HG03060 (cell line): ENCODE results near the gene TMEM221.

Experiments used
- ATAC-seq: cut with Tn5 transposase; IDR thresholded peaks from one replicate; pipeline ENCODE4 v1.9.1; 2021; ENCODE audit warnings: low read depth, moderate number of reproducible peaks; ENCODE audit not compliant: unreplicated experiment

Gene TMEM221

DNA sequence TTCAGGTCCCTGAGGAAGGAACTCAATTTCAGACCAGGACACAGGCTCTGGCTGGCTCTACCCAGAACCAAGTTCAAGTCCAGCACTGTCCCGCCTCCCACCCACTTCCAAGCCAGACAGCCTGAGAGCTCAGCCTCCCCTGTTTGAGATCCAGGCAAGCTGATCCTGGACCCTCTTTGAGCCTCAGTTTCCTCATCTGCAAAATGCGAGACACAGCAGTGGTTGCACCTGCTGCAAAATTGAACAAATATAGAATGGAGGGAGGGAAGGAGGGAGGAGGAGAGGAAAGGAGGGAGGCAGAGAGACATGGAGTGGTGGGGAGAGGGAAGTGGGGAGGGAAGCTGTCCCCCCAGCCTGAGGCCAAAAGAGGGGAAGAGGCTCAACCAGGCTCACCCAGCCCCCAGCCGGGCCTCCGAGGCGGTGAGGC is 751 bp downstream of the TMEM221 start:
- ATAC-seq, result no peak

GRCh38 chr19:17445526-17446165 is 2.8 kb downstream of the TMEM221 start:
- no peak for ATAC-seq

- ATAC-seq, result no peak
These were observed 7.0 kb downstream of the TMEM221 start for GRCh38 chr19:17441241-17442021.

- ATAC-seq, result no peak
These were observed 11.6 kb downstream of the TMEM221 start for GRCh38 chr19:17436874-17437267.

- ATAC-seq, result no peak
These were observed 12.2 kb downstream of the TMEM221 start for GRCh38 chr19:17436094-17436873.

DNA sequence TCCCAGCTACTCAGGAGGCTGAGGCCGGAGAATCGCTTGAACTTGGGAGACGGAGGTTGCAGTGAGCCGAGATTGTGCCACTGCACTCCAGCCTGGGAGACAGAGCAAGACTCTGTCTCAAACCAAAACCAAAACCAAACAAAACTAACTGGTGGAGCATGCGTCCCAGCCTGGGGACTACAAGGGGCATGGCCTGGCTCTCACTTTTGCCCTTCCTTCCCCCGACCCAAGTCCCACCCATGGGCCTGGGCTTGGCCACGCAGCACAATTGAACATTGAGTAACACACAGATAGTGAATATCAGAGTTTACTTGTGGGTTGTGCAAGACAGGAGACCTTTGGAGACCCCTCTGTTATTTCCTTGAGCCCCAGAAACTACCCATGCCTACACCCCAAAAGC is 13.2 kb downstream of the TMEM221 start:
- ATAC-seq, result no peak

- ATAC-seq, result no peak
These were observed 17.1 kb downstream of the TMEM221 start for GRCh38 chr19:17431417-17431816.

DNA sequence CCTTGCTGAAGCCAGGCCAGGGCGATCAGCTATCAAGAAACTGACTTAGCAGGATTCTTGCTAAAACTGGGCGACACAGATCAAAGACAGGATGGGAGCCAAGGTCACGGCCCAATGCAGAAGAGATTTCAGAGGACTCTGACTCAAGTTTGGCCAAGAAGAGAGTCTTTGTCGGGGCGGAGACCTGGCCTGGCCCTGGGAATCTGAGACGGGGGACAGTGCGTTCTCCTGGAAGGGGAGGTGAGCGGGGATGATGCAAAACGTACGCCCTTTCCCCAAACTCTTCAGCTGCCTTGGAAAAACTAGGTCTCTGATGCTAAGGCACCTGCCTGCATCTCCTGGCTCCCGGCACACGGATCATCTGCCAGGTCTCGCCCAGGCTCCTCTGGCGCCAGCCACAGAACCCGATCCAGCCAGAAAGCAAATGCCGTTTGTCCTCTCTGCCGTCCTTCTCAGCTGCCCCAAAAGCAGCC is 18.8 kb downstream of the TMEM221 start:
- no peak for ATAC-seq

DNA sequence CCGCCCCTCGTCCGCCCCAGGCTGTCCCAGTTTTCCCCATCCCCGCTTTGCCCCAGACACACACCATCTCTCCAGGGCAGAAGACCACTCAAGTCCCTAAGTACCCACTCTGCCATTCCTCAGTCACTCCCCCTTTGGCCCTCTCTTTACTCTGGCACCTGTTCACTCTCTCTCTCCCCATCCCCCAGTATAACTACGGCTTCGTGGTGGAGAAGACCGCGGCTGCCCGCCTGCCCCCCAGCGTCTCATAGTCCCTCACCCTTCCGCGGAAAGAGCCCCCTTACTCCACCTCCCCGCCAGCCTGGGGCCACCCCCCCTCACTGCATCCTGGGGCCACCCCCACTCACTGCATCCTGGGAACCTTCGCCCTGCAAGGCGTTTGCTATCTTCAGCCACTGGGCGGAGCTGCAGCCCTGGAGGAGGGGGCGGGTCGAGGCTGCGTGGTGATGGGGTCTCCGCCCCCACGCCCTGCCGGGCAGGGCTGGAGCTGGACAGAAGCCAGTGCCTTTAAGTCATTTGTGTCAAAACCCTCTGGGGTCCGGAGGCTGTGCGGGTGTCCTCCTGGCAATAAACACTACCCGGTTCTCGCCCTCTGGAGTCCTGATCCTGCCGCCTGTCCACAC is 23.6 kb downstream of the TMEM221 start:
- ATAC-seq, result no peak

DNA sequence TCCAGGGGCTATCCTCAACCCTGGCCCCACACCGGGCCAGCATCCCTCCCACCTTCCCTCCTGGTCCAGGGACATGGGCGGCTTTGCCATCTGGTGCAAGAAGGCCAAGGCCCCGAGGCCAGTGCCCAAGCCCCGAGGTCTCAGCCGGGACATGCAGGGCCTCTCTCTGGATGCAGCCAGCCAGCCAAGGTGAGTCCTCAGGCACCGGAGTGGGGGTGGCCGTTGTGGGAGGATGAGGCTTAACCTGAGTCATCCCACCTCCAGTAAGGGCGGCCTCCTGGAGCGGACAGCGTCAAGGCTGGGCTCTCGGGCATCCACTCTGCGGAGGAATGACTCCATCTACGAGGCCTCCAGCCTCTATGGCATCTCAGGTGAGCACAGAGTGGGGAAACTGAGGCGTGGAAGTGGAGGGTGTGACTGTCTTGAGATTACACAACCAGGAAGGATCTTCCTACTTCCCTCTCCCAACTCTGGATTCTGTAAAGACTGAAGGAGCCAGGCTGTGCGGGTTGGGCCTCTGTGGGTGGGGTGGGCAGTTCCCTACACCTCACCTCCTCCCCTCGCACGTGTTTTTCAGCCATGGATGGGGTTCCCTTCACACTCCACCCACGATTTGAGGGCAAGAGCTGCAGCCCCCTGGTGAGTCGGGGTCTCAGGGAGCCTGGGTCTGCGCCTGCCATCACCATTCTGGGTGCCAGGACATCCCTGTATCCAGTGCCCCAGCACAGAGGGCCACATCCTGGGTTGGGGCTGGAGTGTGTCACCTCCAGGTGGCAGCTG is 24.8 kb downstream of the TMEM221 start:
- ATAC-seq, result no peak

DNA sequence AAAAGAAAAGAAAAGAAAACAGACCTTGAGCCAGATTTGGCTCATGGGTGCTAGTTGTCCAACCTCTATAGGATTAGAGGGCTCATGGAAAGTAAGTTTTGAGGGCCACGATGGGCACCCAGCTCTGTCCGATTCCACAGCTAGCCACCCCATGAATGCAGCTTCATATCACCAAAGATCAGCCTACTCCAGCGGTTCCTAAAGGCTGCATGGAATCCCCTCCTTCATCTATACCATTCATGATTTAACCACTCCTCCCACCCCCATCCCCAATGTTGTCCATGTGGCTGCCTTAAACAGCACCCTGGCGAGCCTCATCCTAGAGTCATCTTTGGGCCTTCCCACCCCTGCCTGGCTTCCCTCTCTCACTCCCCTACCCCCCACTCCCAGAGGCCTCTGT is 26.5 kb downstream of the TMEM221 start:
- no peak for ATAC-seq

- ATAC-seq, result no peak
These were observed 28.0 kb downstream of the TMEM221 start for GRCh38 chr19:17420475-17420924.

- peak; percentile 74 for ATAC-seq
These were observed 28.6 kb downstream of the TMEM221 start, which contains the start of gene MVB12A for GRCh38 chr19:17419621-17420474. TSS of gene MVB12A (plus strand) at chr19:17420047. CDS start at chr19:17420136, 89 bp downstream.

DNA sequence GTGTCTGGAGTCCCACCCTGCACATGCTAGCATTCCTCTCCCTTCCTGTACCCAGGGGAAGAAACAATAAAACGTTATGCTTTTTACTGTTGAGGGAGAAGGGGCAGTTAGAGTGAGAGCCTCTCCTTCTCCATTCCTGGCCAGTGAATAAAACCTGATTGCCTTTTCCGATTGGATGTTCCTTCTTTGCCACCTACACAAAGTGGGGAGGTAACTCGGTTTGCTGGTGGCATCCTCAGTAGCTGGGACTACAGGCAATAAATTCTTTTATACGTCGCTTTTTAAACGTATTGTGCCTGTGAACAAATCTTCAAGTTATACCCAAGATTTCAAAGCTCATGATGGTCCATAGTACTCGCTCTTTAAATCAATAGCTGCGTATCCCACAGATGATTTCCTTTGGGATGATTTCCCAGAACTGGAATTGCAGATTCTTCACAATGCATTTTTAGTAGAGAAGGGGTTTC is 29.3 kb downstream of the TMEM221 start:
- ATAC-seq, result no peak

DNA sequence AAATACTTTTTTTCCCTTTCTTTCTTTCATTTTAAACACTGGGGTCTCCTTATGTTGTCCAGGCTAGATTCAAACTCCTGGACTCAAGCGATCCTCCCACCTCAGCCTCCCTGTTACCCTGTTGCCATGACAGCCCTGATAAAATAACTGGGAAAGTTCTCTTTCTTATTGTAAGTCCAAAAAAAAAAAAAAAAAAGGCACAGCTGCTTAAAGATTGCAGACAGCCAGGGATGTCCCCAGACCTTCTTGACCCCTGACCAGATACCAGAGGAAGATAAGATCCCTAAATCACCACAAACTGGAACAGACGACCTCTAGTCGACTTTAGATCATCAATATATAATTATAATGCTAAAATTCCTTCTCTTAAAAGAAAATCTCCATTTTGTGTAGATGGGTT is 29.8 kb downstream of the TMEM221 start:
- no peak for ATAC-seq

- no peak for ATAC-seq
These were observed 33.3 kb downstream of the TMEM221 start for GRCh38 chr19:17415121-17415520.

GRCh38 chr19:17414097-17414496 is 34.4 kb downstream of the TMEM221 start:
- no peak for ATAC-seq

- ATAC-seq, result no peak
These were observed 36.7 kb downstream of the TMEM221 start for GRCh38 chr19:17411801-17412200.

- ATAC-seq, result no peak
These were observed 38.5 kb downstream of the TMEM221 start for GRCh38 chr19:17409990-17410389.
